GM04503 (cell line): ENCODE results near the gene DLX3.

Experiments
- DNase-seq: peaks from one replicate; pipeline ENCODE4 v3.0.0-alpha.2; 2012; ENCODE audit warnings: low read depth

Gene DLX3

GRCh38 chr17:49972486-49973270 is 22.3 kb downstream of the DLX3 start:
- no peak for DNase-seq

GRCh38 chr17:49971848-49972485 is 23.1 kb downstream of the DLX3 start:
- DNase-seq = no peak

GRCh38 chr17:49971199-49971847 is 23.7 kb downstream of the DLX3 start:
- DNase-seq = no peak

GRCh38 chr17:49970498-49970897 is 24.5 kb downstream of the DLX3 start:
- no peak for DNase-seq

DNA sequence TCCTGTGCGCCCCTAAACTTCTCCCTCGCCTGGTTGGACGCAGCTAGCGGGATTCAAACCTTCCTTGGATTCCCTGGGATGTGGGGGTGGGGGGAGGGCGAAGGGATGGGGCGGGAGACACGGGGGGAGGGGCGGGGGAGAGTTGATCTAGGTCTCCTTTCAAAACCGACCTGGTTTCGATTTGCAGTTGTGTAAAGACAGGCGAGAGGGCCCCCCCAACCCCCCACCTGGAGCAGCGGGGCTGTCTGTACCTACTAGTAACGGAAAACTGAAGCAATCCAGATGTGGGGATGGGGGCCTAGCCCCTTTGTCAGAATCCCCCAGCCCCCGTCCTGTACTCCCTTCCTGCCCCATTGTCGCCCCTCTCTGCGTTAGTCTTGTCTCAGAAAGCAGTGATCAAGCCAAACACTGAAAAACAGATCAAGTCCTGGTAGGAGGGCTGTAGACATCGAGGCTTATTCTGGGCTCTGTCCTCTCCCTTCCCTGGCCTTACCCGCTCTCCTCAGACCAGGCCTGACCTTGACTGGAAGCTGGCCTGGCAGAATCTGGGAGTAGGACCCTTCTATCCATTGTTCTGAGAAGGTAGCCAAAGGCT is 25.1 kb downstream of the DLX3 start:
- no peak for DNase-seq

GRCh38 chr17:49969134-49969759 is 25.8 kb downstream of the DLX3 start, which contains the start of gene DLX4:
Gene DLX4, plus strand, starts transcription at chr17:49969190. Its CDS starts 279 bp downstream, at chr17:49969469.
- DNase-seq = no peak

DNA sequence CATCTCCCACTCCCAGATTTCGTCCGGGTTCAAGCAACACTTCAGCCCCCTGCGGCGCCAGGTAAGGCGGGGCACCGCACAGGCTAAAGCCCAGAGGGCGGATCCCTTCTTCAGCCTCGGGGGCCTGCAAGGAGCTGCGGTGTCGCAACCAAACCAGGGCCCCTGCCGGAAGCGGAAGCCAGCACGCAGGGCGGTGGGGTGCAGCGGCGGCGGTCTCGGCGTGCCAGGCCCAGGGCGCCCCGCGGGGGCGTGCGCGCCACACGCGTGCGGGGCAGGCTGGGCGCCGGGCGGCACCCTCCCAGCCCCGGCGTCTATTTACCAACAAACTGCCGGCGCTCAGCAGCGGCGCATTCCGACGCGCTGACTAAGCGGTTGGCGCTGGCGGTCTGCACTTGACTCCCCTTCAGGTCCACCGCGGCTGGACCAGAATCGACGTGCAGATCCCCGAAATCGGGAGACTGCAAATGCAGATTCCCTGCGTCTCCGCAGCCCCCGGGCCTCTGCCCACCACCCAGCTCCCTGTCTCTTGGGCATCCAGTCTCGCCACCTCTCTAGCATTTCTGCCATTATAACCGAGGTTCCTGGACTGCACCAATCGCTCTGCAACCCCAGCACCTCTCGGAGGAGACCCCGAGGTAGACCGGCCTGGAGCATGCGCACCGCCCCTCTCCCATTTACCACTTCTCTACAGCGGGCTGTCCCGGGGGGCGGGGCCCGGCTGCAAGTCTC is 26.5 kb downstream of the DLX3 start:
- DNase-seq = peak; percentile 28

DNA sequence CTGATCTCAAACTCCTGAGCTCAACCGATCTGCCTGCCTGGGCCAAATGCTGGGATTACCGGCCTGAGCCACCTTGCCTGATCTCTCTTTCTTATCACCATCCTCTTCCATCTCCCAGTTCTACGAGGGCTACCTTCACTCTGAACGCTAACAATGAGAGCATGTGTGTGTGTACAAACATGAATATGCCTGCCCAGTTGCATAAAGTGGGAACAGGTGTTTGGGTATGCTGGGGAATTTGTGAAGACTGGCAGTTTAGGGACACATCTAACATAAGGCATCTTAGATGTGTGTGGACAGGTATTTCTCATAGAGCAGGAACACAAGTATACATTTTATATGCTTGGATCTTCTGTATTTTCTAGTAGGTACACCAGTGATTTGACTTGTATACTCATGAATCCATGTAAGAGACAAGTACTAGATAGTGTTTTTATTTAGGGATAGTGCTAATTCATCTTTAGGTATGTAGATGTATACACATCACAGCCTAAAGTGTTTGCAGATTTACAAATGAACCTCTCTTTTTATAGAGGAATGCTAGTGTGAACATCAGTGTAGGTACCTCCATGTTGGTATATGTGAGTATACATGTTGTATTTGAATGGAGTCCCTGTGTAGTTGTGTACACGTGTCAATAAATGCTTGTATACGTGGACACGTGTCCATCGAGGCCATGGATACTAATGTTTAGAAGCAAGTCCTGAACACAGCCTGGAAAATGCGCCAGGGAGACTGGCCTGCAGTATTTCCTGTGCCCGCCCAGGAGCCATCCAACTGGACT is 27.2 kb downstream of the DLX3 start:
- DNase-seq = no peak

DNA sequence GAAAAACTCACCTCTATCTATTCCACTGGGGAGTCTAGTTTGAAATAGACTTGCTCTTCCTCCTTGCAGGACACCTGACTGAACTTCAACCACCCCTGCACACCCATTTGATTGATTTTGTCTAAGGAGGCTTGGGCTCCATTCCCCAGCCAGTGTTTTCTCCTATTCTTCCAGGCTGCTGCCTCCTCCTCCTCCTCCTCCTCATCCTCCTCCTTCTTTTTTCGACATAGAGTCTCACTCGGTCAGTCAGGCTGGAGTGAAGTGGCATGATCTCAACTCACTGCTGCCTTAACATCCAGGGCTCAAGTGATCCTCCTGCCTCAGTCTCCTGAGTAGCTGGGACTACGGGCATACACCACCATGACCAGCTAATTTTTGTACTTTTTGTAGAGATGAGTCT is 27.8 kb downstream of the DLX3 start:
- no peak for DNase-seq

GRCh38 chr17:49966767-49967166 is 28.3 kb downstream of the DLX3 start:
- no peak for DNase-seq

GRCh38 chr17:49965524-49965909 is 29.5 kb downstream of the DLX3 start:
- DNase-seq = no peak

- no peak for DNase-seq
These were observed 30.1 kb downstream of the DLX3 start for GRCh38 chr17:49964769-49965523.

- DNase-seq = no peak
These were observed 30.7 kb downstream of the DLX3 start for GRCh38 chr17:49964303-49964768.

GRCh38 chr17:49963626-49964302 is 31.3 kb downstream of the DLX3 start:
- DNase-seq = no peak

GRCh38 chr17:49963309-49963625 is 31.8 kb downstream of the DLX3 start:
- DNase-seq = no peak

DNA sequence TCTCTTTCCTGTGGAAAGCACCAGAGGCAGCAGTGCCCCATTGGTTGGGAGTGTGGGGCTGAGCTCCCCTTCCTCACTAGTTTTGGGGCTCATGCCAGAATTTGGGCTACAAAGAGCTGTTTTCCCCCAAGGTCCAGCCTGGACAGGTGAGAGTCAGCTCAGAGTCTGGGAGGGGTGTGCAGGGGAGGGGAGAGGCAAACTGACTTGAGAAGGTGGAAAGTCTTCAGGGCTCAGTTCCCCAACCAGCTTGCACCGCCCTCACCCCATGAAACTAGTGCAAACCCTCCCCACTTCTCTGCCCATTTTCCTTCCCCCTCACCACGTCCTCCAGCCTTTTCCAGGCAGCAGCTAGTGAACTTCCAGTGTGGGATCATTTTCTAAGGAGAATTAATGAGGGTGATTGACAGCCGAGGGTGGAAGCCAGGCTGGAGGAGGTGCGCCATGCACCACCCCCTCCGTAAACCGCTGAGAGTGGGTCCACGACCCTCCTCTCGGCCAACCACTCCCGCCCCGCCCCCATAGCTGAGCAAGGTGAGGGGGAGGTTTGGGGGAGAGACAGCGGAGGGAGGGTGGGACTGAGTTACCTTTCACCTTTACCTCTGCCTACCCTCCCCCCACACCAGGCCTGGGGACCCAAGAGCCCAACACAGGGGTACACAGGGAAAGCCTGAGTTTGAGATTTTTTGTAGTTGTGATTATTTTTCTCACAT is 32.3 kb downstream of the DLX3 start:
- DNase-seq = no peak

- DNase-seq = no peak
These were observed 35.7 kb downstream of the DLX3 start for GRCh38 chr17:49959183-49959935.

GRCh38 chr17:49958723-49959122 is 36.3 kb downstream of the DLX3 start:
- DNase-seq = no peak
